ENCODE measurements around the gene NRTN.

- TF ChIP-seq, protein P1, sequence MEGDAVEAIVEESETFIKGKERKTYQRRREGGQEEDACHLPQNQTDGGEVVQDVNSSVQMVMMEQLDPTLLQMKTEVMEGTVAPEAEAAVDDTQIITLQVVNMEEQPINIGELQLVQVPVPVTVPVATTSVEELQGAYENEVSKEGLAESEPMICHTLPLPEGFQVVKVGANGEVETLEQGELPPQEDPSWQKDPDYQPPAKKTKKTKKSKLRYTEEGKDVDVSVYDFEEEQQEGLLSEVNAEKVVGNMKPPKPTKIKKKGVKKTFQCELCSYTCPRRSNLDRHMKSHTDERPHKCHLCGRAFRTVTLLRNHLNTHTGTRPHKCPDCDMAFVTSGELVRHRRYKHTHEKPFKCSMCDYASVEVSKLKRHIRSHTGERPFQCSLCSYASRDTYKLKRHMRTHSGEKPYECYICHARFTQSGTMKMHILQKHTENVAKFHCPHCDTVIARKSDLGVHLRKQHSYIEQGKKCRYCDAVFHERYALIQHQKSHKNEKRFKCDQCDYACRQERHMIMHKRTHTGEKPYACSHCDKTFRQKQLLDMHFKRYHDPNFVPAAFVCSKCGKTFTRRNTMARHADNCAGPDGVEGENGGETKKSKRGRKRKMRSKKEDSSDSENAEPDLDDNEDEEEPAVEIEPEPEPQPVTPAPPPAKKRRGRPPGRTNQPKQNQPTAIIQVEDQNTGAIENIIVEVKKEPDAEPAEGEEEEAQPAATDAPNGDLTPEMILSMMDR (conservative IDR thresholded peaks at IDR 0.05) = no peak
- TF ChIP-seq EZH2 (IDR thresholded peaks at IDR 0.05; ENCODE audit: low read depth) = no peak
Measured at GRCh38 chr19:5825178-5825577, 20.3 kb downstream of the NRTN start.
